Natural killer cell (primary cell): Measurements from ENCODE around the gene CYGB. TPM values are rescaled to one million over a fixed set of nuclear protein-coding genes. Genes with fewer than 3 reads are reported as not detected.
"Not testable (repeated sequence)": the region's sequence is repeated elsewhere in the genome, so short reads cannot be mapped to it uniquely, and the experiment has no call there.

ENCODE experiments used
- ATAC-seq, 3 donors: fragments of 150-1000 bp in 2 of 3; fragments of 200-7000 bp in 1 of 3; cut with Tn5 transposase; 1 replicate in 1 of 3; 2 replicates in 2 of 3; pipeline ENCODE4 v1.10.0; 2021; ENCODE audit warnings: mild to moderate bottlenecking in 2 of 3, moderate library complexity in 2 of 3
- DNase-seq, 2 donors: peaks; one replicate each; pipeline versions ENCODE4 v3.0.0 to v3.0.0-alpha.2; 2013 to 2021; ENCODE audit warnings: mixed read lengths in 1 of 2
- H3K27ac ChIP-seq: one replicate; pipeline ENCODE4 v1.5.1; 2013; ENCODE audit warnings: mild to moderate bottlenecking, low read length
- H3K27me3 ChIP-seq: one replicate; pipeline ENCODE4 v1.6.1; 2013; ENCODE audit warnings: low read length; ENCODE audit not compliant: control insufficient read depth, insufficient read depth
- H3K36me3 ChIP-seq: one replicate; pipeline ENCODE4 v1.6.1; 2013; ENCODE audit warnings: low read length; ENCODE audit not compliant: control insufficient read depth, insufficient read depth
- H3K4me1 ChIP-seq: one replicate; pipeline ENCODE4 v1.6.1; 2013; ENCODE audit warnings: low read length; ENCODE audit not compliant: control insufficient read depth, insufficient read depth
- H3K4me3 ChIP-seq: one replicate; pipeline ENCODE4 v1.5.1; 2013; ENCODE audit warnings: low read length
- H3K9me3 ChIP-seq: one replicate; pipeline ENCODE4 v1.6.1; 2013; ENCODE audit warnings: low read length; ENCODE audit not compliant: control insufficient read depth, insufficient read depth
- H3K27ac Mint-ChIP-seq, 2 donors: one replicate each; pipeline ENCODE4 v1.8.0; 2022; ENCODE audit warnings: mild to moderate bottlenecking in 2 of 2, mixed read lengths in 2 of 2, moderate library complexity in 1 of 2
- H3K27me3 Mint-ChIP-seq, 2 donors: one replicate each; pipeline ENCODE4 v1.8.0; 2022; ENCODE audit warnings: low read depth in 2 of 2, mixed read lengths in 2 of 2
- H3K36me3 Mint-ChIP-seq: one replicate; pipeline ENCODE4 v1.8.0; 2022; ENCODE audit warnings: mixed read lengths
- H3K4me1 Mint-ChIP-seq, 2 donors: one replicate each; pipeline ENCODE4 v1.8.0; 2022; ENCODE audit warnings: mixed read lengths in 2 of 2
- H3K4me3 Mint-ChIP-seq: one replicate; pipeline ENCODE4 v1.8.0; 2022; ENCODE audit warnings: mild to moderate bottlenecking, moderate library complexity, mixed read lengths
- H3K9me3 Mint-ChIP-seq, 2 donors: one replicate each; pipeline ENCODE4 v1.8.0; 2022; ENCODE audit warnings: mixed read lengths in 2 of 2
- WGBS: methylation state at CpG from one replicate; pipeline ENCODE4 v1.1.7; 2013; ENCODE audit warnings: missing lambda C conversion rate; ENCODE audit not compliant: insufficient coverage; 5-methylcytosine and 5-hydroxymethylcytosine counted together
- intact Hi-C: fragments of 100-400 bp; cut with micrococcal nuclease; formaldehyde crosslinking; loops from one replicate; pipeline ENCODE4 v1.14.2; 2022
- total RNA-seq, 4 donors: library from RNA; stranded (reverse); fragments of 120-200 nt in 1 of 4; gene quantifications; one replicate each; pipeline versions ENCODE4 v1.2.3 to v1.2.4, GENCODE V29; 2013 to 2022
- TF ChIP-seq, protein P1 (sequence below): fragments of 200-600 bp; IDR thresholded peaks from one replicate; pipeline ENCODE4 v1.8.0; 2022; ENCODE audit warnings: antibody characterized with exemption

Gene CYGB
- total RNA-seq, 3 donors from 2014 or later (not counting 1 experiment from before 2014, with no cell fraction given), result 0.12 to 0.33 (median 0.16) TPM

DNA sequence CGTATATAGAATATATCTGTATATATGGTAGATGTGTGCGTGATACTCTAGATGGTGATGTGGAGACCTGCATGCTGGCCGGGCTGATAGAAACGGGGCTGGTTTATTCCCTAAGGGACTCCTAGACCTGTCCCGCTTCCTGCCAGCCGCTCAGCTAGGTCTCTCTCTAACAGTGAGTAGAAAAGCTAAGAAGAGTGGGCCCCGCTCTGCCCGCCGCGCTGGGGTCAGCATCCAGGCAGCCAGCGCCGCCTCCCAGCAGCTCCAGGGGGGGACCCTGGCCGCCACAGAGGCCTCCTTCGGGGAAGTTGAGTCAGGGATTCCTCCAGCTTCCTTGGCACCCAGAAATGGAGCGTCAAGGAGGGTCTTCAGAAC, 9.4 kb downstream of the CYGB start:
- intact Hi-C loops, result no loop called here
- H3K9me3 Mint-ChIP-seq, result no peaks in the 10 kb centered on the region
- no peaks in the 10 kb centered on the region for H3K36me3 Mint-ChIP-seq
- H3K27ac ChIP-seq, result peak overlapping the region; percentile 83
- ATAC-seq, result no peak
- TF ChIP-seq, protein P1, sequence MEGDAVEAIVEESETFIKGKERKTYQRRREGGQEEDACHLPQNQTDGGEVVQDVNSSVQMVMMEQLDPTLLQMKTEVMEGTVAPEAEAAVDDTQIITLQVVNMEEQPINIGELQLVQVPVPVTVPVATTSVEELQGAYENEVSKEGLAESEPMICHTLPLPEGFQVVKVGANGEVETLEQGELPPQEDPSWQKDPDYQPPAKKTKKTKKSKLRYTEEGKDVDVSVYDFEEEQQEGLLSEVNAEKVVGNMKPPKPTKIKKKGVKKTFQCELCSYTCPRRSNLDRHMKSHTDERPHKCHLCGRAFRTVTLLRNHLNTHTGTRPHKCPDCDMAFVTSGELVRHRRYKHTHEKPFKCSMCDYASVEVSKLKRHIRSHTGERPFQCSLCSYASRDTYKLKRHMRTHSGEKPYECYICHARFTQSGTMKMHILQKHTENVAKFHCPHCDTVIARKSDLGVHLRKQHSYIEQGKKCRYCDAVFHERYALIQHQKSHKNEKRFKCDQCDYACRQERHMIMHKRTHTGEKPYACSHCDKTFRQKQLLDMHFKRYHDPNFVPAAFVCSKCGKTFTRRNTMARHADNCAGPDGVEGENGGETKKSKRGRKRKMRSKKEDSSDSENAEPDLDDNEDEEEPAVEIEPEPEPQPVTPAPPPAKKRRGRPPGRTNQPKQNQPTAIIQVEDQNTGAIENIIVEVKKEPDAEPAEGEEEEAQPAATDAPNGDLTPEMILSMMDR, result no peak
- 38% methylated on average over 14 of the region's 15 CpGs for WGBS
- H3K27me3 ChIP-seq, result no peaks in the 10 kb centered on the region
- DNase-seq, result no peak
- no peaks in the 10 kb centered on the region for H3K36me3 ChIP-seq
- peaks cover 52% of the 10 kb centered on the region for H3K4me1 ChIP-seq
- H3K9me3 ChIP-seq, result no peaks in the 10 kb centered on the region
- H3K27me3 Mint-ChIP-seq, result no peaks in the 10 kb centered on the region
- peak overlapping the region in 1 of 2 donors; percentile 75 for H3K27ac Mint-ChIP-seq
- H3K4me1 Mint-ChIP-seq, result peaks cover 22 to 41% of the 10 kb centered on the region in 2 donors
- H3K4me3 Mint-ChIP-seq, result peak overlapping the region; percentile 65
- peak overlapping the region; percentile 36 for H3K4me3 ChIP-seq

DNA sequence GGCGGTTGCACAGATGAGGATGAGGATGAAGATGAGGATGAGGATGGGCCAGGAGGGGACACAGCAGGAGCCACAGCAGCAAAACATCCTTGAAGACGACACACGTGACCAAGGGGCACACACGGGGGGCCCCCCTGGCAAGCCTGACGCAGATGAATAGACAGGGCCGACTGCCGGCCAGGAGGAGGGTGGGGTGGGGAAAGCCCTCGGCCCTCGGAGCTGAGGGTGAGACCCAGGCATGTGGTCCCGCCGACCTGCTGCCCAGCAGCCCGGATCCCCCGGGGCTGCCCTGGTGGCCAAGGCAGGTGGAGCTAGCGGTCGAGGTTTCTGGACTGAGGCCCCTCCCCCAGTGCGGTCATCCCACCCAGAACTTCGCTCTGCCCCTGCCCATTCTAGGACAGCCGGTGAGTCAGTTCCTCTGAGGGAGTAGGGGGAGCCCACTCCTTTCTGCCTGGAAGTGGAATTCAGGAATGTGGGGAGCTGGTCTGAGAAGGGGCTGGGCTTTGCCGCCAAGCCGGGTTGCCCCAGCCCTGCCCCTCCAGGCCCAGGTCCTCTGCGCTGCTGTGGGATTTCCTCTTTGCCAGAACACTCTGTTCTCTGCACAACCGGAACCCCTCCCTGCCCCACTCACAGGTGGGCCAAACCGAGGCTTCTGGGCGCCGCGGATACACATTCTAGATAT, 9.9 kb downstream of the CYGB start:
- TF ChIP-seq, protein P1, result no peak
- Mint-ChIP-seq H3K4me3 (peak overlapping the region; percentile 14), H3K9me3 (no peaks in the 10 kb centered on the region), H3K36me3 (no peaks in the 10 kb centered on the region), H3K4me1 (peaks cover 25 to 45% of the 10 kb centered on the region in 2 donors), H3K27me3 (no peaks in the 10 kb centered on the region), H3K27ac (peak overlapping the region; percentile 0 to 75)
- 14% methylated on average over 21 of the region's 26 CpGs for WGBS
- Histone ChIP-seq H3K36me3 (no peaks in the 10 kb centered on the region), H3K4me1 (peaks cover 57% of the 10 kb centered on the region), H3K27ac (peak overlapping the region; percentile 83), H3K4me3 (peak overlapping the region; percentile 36), H3K9me3 (no peaks in the 10 kb centered on the region), H3K27me3 (no peaks in the 10 kb centered on the region)
- intact Hi-C loops, result no loop called here
- peak; percentile 44 to 77 for DNase-seq
- ATAC-seq, result peak; percentile 67 to 71 (median 68)

DNA sequence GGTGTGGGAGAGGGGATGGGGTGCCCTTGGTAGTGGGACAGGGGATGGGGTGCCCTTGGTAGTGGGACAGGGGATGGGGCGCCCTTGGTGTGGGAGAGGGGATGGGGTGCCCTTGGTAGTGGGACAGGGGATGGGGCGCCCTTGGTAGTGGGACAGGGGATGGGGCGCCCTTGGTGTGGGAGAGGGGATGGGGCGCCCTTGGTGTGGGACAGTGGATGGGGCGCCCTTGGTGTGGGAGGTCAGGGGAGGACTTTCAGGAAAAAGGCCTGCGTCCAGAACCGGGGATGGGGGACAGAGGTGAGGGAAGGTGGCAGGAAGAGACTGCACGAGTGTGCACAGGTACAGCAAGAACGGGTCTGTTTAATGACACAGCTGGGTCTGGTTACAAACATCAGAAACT, 10.5 kb downstream of the CYGB start:
- H3K27me3 ChIP-seq, H3K9me3 ChIP-seq, H3K4me3 ChIP-seq, intact Hi-C loops, H3K36me3 Mint-ChIP-seq, H3K36me3 ChIP-seq, DNase-seq, ATAC-seq, H3K27me3 Mint-ChIP-seq, H3K9me3 Mint-ChIP-seq: not testable (repeated sequence)
- WGBS, result 75% methylated on average over 9 of the region's 9 CpGs
- Histone ChIP-seq H3K4me1 (peaks cover 57% of the 10 kb centered on the region), H3K27ac (peak overlapping the region; percentile 83)
- Mint-ChIP-seq H3K4me3 (peak overlapping the region; percentile 14), H3K4me1 (peaks cover 25 to 45% of the 10 kb centered on the region in 2 donors), H3K27ac (peak overlapping the region in 1 of 2 donors; percentile 75)

DNA sequence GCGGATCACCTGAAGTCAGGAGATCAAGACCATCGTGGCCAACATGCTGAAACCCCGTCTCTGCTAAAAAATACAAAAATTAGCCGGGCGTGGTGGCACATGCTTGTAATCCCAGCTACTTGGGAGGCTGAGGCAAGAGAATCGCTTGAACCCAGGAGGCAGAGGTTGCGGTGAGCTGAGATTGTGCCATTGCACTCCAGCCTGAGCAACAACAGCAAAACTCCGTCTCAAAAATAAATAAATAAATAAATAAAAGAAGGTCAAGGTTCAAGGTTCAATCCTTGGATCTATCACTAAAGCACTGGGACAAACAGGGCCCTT, 12.0 kb downstream of the CYGB start:
- H3K36me3 ChIP-seq, H3K27me3 Mint-ChIP-seq, H3K27ac ChIP-seq, H3K27me3 ChIP-seq, H3K36me3 Mint-ChIP-seq, H3K9me3 ChIP-seq, H3K9me3 Mint-ChIP-seq, ATAC-seq, DNase-seq, H3K4me3 ChIP-seq, H3K27ac Mint-ChIP-seq, intact Hi-C loops, H3K4me3 Mint-ChIP-seq: not testable (repeated sequence)
- H3K4me1 Mint-ChIP-seq, result peaks cover 25 to 44% of the 10 kb centered on the region in 2 donors
- H3K4me1 ChIP-seq, result peaks cover 47% of the 10 kb centered on the region
- 88% methylated on average over 6 of the region's 8 CpGs for WGBS
